Gastroesophageal sphincter (tissue), 4 donors: Measurements from ENCODE around the gene ZNF860. TPM values are rescaled to one million over a fixed set of nuclear protein-coding genes. Genes with fewer than 3 reads are reported as not detected.

Experiments used
- ATAC-seq: fragments of 150-250 bp; one replicate; pipeline ENCODE4 v1.9.1; 2016; ENCODE audit warnings: mild to moderate bottlenecking, moderate library complexity
- H3K27ac ChIP-seq, 4 donors: fragments of 200-600 bp; sonication (generic) in 3 of 4; 1 replicate in 3 of 4; 2 replicates in 1 of 4; pipeline ENCODE4 v1.5.1; 2016 to 2019
- H3K27me3 ChIP-seq: fragments of 200-600 bp; sonication (generic); one replicate; pipeline ENCODE4 v1.5.1; 2019
- H3K36me3 ChIP-seq, 2 donors: fragments of 200-600 bp; sonication (generic); one replicate each; pipeline ENCODE4 v1.5.1; 2019; ENCODE audit warnings: control low read depth in 1 of 2
- H3K4me1 ChIP-seq, 3 donors: fragments of 200-600 bp; sonication (generic); 1 replicate in 2 of 3; 2 replicates in 1 of 3; pipeline ENCODE4 v1.5.1; 2016 to 2019; ENCODE audit warnings: control low read depth in 2 of 3
- H3K4me3 ChIP-seq, 2 donors: fragments of 200-600 bp; sonication (generic); one replicate each; pipeline ENCODE4 v1.5.1; 2019; ENCODE audit warnings: mild to moderate bottlenecking in 1 of 2, moderate library complexity in 1 of 2
- H3K9me3 ChIP-seq, 3 donors: fragments of 200-600 bp; sonication (generic); one replicate each; pipeline ENCODE4 v1.5.1; 2017 to 2019; ENCODE audit warnings: control low read depth in 2 of 3
- CTCF ChIP-seq, 4 experiments: fragments of 200-600 bp in 2 of 4; fragments of 450-650 bp in 2 of 4; sonication (generic) in 1 of 4; IDR thresholded peaks; one replicate each; pipeline ENCODE4 v1.5.1; 2017 to 2019; ENCODE audit warnings: antibody characterized with exemption in 4 of 4, mild to moderate bottlenecking in 2 of 4, moderate library complexity in 2 of 4
- EP300 ChIP-seq: sonication (generic); formaldehyde crosslinking; IDR thresholded peaks from one replicate; pipeline ENCODE4 v1.6.1; 2017; ENCODE audit warnings: antibody characterized with exemption, mild to moderate bottlenecking
- POLR2A ChIP-seq, 2 donors: fragments of 450-650 bp; IDR thresholded peaks; one replicate each; pipeline ENCODE4 v1.6.1; 2017; ENCODE audit warnings: antibody characterized with exemption in 2 of 2, mild to moderate bottlenecking in 2 of 2, moderate library complexity in 1 of 2
- POLR2AphosphoS5 ChIP-seq: sonication (generic); formaldehyde crosslinking; IDR thresholded peaks from one replicate; pipeline ENCODE4 v1.6.1; 2017; ENCODE audit warnings: antibody characterized with exemption
- WGBS, 2 donors: methylation state at CpG; one replicate each; pipeline ENCODE4 v1.1.5; 2018; ENCODE audit warnings: low coverage in 1 of 2; 5-methylcytosine and 5-hydroxymethylcytosine counted together
- total RNA-seq, 4 donors: library from RNA; depleted of rRNA; stranded (reverse); fragments of >200 nt; gene quantifications; one replicate each; pipeline ENCODE4 v1.1.0, GENCODE V29; 2016

Gene ZNF860
- total RNA-seq, 4 donors from 2014 or later: 0.08 to 0.96 (median 0.36) TPM

- peaks cover 0 to 25% (median 5%) of the 10 kb centered on the region in 3 donors for H3K4me1 ChIP-seq
- 40 to 50% methylated on average over 5 of the region's 5 CpGs for WGBS, 2 donors
- peak; percentile 63 for ATAC-seq
- peak; percentile 63 to 85 (median 82) for TF ChIP-seq CTCF (IDR thresholded peaks at IDR 0.05)
- TF ChIP-seq POLR2A (IDR thresholded peaks at IDR 0.05): no peak
- H3K4me3 ChIP-seq: no peak overlapping the region
- H3K9me3 ChIP-seq: no peaks in the 10 kb centered on the region
- H3K27ac ChIP-seq: no peak overlapping the region
- H3K36me3 ChIP-seq: no peaks in the 10 kb centered on the region
- no peaks in the 10 kb centered on the region for H3K27me3 ChIP-seq
Observed at GRCh38 chr3:32018757-32019564, 37.4 kb downstream of the ZNF860 start.

- Histone ChIP-seq H3K27ac (no peak overlapping the region), H3K9me3 (no peaks in the 10 kb centered on the region), H3K36me3 (no peaks in the 10 kb centered on the region), H3K4me1 (peaks cover 0 to 25% (median 5%) of the 10 kb centered on the region in 3 donors), H3K4me3 (no peak overlapping the region), H3K27me3 (no peaks in the 10 kb centered on the region)
- TF ChIP-seq EP300 (no peak), POLR2A (IDR thresholded peaks at IDR 0.05) (no peak), POLR2AphosphoS5 (no peak), CTCF (IDR thresholded peaks at IDR 0.05) (no peak)
- ATAC-seq: no peak
- WGBS, 2 donors: 77 to 86% methylated on average over 6 to 7 of the region's 7 CpGs
Observed at GRCh38 chr3:32021155-32021554, 39.6 kb downstream of the ZNF860 start.

- no peaks in the 10 kb centered on the region for H3K36me3 ChIP-seq
- H3K4me3 ChIP-seq: no peak overlapping the region
- H3K27me3 ChIP-seq: no peaks in the 10 kb centered on the region
- no peak overlapping the region for H3K27ac ChIP-seq
- H3K4me1 ChIP-seq: peaks cover 0 to 25% (median 5%) of the 10 kb centered on the region in 3 donors
- no peak for ATAC-seq
- 51 to 55% methylated on average over 3 of the region's 3 CpGs for WGBS, 2 donors
- H3K9me3 ChIP-seq: no peaks in the 10 kb centered on the region
- TF ChIP-seq EP300 (no peak), POLR2A (IDR thresholded peaks at IDR 0.05) (no peak), POLR2AphosphoS5 (no peak), CTCF (IDR thresholded peaks at IDR 0.05) (no peak)
Observed at GRCh38 chr3:32021748-32022147, 40.2 kb downstream of the ZNF860 start.

- TF ChIP-seq EP300 (no peak), CTCF (IDR thresholded peaks at IDR 0.05) (no peak), POLR2A (IDR thresholded peaks at IDR 0.05) (no peak), POLR2AphosphoS5 (no peak)
- H3K27me3 ChIP-seq: no peaks in the 10 kb centered on the region
- WGBS, 2 donors: 86 to 94% methylated on average over 2 of the region's 2 CpGs
- peaks cover 0 to 15% (median 5%) of the 10 kb centered on the region in 3 donors for H3K4me1 ChIP-seq
- no peak for ATAC-seq
- no peak overlapping the region for H3K4me3 ChIP-seq
- no peak overlapping the region for H3K27ac ChIP-seq
- H3K9me3 ChIP-seq: no peaks in the 10 kb centered on the region
- H3K36me3 ChIP-seq: no peaks in the 10 kb centered on the region
Observed at GRCh38 chr3:32022947-32023346, 41.4 kb downstream of the ZNF860 start.

- Histone ChIP-seq H3K36me3 (no peaks in the 10 kb centered on the region), H3K9me3 (no peaks in the 10 kb centered on the region), H3K4me3 (no peak overlapping the region), H3K27ac (no peak overlapping the region), H3K4me1 (no peaks in the 10 kb centered on the region), H3K27me3 (no peaks in the 10 kb centered on the region)
- WGBS, 2 donors: 73 to 82% methylated on average over 4 to 5 of the region's 6 CpGs
- no peak for ATAC-seq
- TF ChIP-seq POLR2AphosphoS5: no peak
- TF ChIP-seq EP300: no peak
- no peak for TF ChIP-seq CTCF (IDR thresholded peaks at IDR 0.05)
- no peak for TF ChIP-seq POLR2A (IDR thresholded peaks at IDR 0.05)
Observed at GRCh38 chr3:32026593-32026992, 45.0 kb downstream of the ZNF860 start.
